ENCODE results near the gene ZNF432.

DNA sequence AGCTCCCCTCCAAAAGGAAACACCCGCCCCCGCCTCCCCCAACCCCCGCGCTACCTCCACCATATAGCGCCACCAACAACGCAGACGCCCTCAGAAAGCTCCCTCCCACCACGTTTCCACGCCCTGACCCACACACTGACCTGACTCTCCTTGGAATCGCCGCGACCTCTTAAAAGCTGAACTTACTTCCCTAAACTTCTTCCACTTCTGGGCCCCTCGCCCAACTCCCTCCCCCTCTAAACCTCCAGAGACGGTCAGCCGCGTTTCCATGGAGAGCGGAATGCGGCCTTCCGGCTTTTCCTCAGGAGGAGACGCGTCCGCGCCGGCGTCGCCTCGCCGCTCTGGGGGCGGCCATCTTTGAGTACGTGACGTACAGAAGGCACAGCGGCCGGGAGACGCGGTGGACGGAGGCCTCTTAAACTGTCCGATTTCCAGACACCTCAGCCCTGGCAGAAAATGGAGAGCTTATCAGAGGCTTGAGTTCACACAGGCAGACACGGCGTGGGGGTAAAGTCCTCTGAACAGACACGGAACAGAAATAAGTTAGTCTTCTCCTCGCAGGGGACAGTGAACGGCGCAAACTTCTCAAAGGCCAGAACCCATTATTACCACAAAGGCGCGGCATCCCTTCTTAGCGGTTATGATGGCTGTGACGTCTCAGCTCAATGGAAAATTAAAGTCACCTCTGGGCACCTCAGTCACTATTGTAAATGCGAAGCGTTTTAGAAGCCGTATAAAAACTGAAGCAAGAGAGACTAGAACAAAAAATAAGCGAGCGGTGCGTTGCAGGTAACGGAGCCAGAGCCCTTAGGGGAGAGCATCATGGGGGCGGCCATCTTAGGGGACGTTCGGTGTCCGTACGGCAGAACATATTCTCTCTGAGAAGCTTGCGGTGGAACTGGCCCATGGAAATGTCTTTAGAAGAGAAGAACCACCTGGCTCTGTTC lies at the start of gene ZNF432:
- TF ChIP-seq, protein P1, sequence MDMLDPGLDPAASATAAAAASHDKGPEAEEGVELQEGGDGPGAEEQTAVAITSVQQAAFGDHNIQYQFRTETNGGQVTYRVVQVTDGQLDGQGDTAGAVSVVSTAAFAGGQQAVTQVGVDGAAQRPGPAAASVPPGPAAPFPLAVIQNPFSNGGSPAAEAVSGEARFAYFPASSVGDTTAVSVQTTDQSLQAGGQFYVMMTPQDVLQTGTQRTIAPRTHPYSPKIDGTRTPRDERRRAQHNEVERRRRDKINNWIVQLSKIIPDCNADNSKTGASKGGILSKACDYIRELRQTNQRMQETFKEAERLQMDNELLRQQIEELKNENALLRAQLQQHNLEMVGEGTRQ (IDR thresholded peaks at IDR 0.05; ENCODE audit: borderline replicate concordance, low read depth, low read length), result no peak
- no peak; the same call in 1 of the 2 replicates for TF ChIP-seq STAT1 (conservative IDR thresholded peaks at IDR 0.05)
- TF ChIP-seq EP300 (IDR thresholded peaks at IDR 0.05; ENCODE audit: borderline replicate concordance in 1 of 2, control insufficient read depth in 1 of 2, low read depth in 2 of 2, low read length in 2 of 2), result 0 out of 4 replicates have a peak, but pooled peaks of 1 of the 2 experiments have one; percentile 15
